Ishikawa (cell line): ENCODE results near the gene SPOCK1.

Source experiments
- CREB1 ChIP-seq: IDR thresholded peaks from 2 replicates; pipeline ENCODE4 v1.6.1; 2012; ENCODE audit warnings: low read depth
- EP300 ChIP-seq: IDR thresholded peaks from 2 replicates; pipeline ENCODE4 v1.6.1; 2012; ENCODE audit warnings: borderline replicate concordance
- RAD21 ChIP-seq: IDR thresholded peaks from 2 replicates; pipeline ENCODE4 v1.6.1; 2012; ENCODE audit warnings: low read depth
- TEAD4 ChIP-seq: IDR thresholded peaks from 2 replicates; pipeline ENCODE4 v1.6.1; 2012
- TF ChIP-seq, protein P1 (sequence below): IDR thresholded peaks from 2 replicates; pipeline ENCODE4 v1.6.1; 2012; ENCODE audit warnings: low read depth, mild to moderate bottlenecking

DNA sequence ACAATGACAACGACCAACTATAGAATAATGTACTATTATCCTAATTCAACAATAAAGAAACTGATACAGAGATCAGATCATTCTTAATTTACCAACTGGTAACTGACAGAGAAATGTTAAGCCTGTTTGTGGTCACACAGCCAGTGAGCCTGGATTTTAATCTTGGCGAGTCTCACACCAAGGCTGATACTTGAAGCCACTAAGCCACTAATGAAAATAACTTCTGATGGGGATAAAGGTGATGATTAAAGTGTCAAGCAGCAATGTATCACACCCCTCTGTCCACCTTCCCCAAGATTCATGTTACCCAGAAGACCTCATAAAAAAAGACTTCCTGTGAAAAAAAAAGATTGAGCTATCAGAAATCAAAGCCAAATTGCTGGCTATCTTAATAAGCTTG, 350.5 kb downstream of the SPOCK1 start:
- TF ChIP-seq CREB1 (no peak), EP300 (no peak), RAD21 (no peak), TEAD4 (no peak)
- TF ChIP-seq, protein P1, sequence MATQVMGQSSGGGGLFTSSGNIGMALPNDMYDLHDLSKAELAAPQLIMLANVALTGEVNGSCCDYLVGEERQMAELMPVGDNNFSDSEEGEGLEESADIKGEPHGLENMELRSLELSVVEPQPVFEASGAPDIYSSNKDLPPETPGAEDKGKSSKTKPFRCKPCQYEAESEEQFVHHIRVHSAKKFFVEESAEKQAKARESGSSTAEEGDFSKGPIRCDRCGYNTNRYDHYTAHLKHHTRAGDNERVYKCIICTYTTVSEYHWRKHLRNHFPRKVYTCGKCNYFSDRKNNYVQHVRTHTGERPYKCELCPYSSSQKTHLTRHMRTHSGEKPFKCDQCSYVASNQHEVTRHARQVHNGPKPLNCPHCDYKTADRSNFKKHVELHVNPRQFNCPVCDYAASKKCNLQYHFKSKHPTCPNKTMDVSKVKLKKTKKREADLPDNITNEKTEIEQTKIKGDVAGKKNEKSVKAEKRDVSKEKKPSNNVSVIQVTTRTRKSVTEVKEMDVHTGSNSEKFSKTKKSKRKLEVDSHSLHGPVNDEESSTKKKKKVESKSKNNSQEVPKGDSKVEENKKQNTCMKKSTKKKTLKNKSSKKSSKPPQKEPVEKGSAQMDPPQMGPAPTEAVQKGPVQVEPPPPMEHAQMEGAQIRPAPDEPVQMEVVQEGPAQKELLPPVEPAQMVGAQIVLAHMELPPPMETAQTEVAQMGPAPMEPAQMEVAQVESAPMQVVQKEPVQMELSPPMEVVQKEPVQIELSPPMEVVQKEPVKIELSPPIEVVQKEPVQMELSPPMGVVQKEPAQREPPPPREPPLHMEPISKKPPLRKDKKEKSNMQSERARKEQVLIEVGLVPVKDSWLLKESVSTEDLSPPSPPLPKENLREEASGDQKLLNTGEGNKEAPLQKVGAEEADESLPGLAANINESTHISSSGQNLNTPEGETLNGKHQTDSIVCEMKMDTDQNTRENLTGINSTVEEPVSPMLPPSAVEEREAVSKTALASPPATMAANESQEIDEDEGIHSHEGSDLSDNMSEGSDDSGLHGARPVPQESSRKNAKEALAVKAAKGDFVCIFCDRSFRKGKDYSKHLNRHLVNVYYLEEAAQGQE, result no peak
